Ramos (cell line): ENCODE results near the gene RAB40AL.
"Not testable (repeated sequence)": the region's sequence is repeated elsewhere in the genome, so short reads cannot be mapped to it uniquely, and the experiment has no call there.

Experiments used
- in situ Hi-C: fragments of 300-500 bp; cut with MboI; formaldehyde crosslinking; loops from one replicate; pipeline ENCODE4 v1.14.3; 2022; ENCODE audit warnings: low sequenced_read_pairs; ENCODE audit not compliant: unreplicated experiment

The RAB40AL gene, protein sequence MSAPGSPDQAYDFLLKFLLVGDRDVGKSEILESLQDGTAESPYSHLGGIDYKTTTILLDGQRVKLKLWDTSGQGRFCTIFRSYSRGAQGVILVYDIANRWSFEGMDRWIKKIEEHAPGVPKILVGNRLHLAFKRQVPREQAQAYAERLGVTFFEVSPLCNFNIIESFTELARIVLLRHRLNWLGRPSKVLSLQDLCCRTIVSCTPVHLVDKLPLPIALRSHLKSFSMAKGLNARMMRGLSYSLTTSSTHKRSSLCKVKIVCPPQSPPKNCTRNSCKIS

DNA sequence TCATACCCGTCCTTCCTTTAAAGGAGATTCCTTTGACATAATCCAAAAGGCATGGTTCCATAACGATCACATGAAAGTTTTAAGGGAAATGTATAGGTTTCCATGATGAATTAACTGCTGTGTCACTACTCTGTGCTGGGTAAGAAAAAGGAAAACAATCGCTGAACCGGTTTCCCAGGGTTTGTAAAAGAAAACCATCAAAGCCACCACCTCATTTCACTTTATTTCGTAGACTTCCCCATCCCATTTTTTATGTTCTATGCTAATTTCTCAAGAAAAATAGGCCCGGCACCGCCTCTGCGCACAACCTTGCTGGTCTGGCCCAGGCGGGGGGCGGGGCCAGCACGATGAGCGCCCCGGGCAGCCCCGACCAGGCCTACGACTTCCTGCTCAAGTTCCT is at the start of gene RAB40AL:
TSS of gene RAB40AL (plus strand) at position 301 of the 400 bp plus-strand sequence. CDS start at position 348, 47 bp downstream.
- in situ Hi-C loops: not testable (repeated sequence)

GRCh38 chrX:102887687-102888086 is 49.4 kb upstream of the RAB40AL start:
- in situ Hi-C loops: no loop called here

DNA sequence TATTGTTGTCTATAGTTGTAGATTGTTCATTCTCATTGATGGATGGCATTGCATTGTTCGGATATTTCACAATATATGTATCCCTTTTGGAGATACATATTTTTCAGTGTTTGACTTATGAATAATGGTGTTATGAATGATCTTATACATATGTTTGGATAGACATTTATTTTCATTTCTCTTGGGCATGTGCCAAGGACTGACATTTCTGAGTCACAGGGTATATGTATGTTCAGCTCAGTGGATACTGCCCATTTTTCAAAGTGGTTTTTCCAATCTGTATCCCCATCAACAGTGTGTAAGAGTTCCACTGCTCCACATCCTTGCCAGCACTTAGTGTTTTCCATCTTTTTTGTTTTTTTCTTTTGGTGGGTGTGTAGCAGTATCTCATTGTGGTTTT is 45.0 kb upstream of the RAB40AL start:
- in situ Hi-C loops: no loop called here

GRCh38 chrX:102899940-102900916 is 36.8 kb upstream of the RAB40AL start:
- in situ Hi-C loops: no loop called here

DNA sequence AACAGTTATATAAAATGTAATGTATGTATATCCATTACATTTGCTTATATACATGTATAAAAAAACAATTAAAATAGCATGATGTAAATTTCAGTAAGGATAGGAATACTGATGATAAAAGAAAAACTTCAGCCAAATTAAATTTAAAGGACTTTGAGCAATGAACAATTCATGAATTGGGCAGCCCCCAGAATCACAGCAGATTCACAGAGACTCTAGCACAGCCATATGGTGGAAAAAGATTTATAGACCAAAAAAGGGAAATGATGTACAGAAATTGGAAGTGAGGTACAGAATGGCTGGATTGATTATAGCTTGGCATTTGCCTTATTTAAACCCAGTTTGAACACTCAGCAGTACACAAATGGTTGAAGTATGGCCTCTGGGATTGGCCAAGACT is 34.7 kb upstream of the RAB40AL start:
- in situ Hi-C loops: no loop called here

- in situ Hi-C loops: no loop called here
These were observed 5.9 kb upstream of the RAB40AL start for GRCh38 chrX:102930990-102931756.

- in situ Hi-C loops: no loop called here
These were observed 2.4 kb upstream of the RAB40AL start for GRCh38 chrX:102934624-102935023.

DNA sequence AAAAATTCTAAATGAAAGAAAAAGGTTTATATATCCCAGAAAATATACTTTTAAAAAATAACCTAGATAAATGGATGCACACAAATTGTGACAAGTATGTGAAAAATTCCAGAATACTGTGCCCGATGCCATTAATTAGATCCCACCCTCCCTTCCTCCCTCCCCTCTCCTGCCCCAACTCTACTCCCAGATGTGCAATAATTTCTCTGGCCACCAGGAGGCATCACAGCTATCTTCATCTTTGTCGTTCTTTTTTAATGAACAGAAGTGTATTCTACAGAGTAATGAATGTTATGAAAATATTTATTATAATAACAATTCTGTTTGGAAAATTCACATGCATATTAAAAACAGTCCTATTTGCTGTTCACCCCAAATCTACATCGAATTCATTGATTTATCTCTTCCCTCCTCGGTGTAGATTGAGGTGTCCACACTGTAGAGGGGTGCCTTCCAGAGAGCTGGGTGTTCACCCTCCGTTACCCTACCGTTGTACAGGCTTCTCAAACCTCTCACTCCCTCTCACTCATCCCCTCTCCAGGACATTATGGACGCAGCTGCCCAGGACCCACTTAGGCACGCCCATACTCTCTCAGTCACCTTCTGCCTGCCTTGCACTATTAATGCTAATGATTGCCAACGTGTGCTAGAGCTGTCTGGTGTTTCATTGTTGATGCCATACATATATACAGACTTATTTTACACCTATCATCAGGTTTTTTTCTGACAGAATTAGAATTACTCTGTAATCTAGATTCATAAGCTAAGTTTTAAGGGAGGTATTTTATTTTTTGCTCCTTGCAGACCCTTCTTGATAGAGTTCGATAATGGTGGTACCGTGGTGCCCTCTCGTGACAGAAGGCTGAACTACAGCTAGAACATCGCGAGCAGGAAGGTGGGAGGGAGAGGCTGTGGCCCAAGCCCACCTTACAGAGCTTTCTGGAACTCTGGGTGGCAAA is 14.1 kb downstream of the RAB40AL start:
- in situ Hi-C loops: loop anchor here (25.0 kb wide), 1 partner anchor 211 kb away; no protein-coding TSS in a partner anchor

DNA sequence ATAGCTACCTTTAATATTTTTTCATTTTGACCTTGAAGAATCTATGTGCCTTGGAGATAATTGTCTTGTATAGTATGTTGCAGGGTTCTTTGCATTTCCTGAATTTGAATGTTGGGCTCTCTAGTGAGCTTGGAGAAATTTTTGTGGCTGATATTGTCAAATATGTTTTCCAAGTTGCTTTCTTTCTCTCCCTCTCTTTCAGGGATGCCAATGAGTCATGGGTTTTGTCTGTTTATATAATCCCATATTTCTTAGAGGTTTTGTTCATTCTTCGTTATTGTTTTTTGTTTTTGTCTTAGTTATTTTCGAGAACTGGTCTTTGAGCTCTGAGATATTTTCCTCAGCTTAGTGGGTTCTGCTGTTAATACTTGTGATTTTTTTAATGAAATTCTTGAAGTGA is 20.7 kb downstream of the RAB40AL start:
- in situ Hi-C loops: loop anchor here (25.0 kb wide), 1 partner anchor 205 kb away; no protein-coding TSS in a partner anchor

DNA sequence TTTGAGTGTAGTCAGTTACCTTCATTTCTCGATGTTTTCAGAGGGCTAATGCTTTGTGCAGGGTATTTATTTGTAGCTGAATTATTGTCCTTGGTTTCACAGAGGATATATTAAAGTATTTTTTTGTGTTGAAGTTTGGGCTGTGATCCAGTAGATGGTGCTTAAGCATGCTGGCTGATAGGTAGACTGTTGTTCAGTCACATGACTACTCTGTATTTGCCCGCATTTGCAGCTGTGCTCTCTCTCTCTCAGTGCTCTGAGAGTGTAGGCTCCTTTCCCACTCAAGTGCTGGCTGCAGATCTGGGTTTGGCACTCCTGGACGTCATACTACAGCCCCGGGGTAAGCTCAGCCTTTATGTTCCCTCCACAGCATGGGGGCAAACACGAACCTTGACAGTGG is 21.7 kb downstream of the RAB40AL start:
- in situ Hi-C loops: loop anchor here (25.0 kb wide), 1 partner anchor 204 kb away; no protein-coding TSS in a partner anchor

- in situ Hi-C loops: loop anchor here (25.0 kb wide), 1 partner anchor 203 kb away; no protein-coding TSS in a partner anchor
These were observed 22.4 kb downstream of the RAB40AL start for GRCh38 chrX:102959471-102959870.

DNA sequence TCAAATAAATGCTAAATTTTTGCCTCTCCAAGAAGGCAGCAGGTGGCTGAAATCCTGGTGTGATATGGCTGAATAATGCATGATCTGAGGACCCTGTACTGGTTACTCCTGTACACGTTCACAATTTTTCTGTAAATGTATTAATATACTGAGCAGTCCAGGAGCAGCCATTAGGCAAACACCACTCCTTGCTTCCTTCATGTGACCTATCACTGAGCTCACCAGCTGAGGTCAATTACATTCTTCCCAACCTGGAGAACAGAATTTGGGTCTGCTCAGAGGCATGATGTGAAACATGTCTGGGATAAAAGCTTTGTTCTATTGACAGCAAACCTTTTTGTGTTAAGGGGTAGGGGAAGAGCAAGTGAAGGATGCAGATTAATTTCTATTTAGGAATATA is 26.9 kb downstream of the RAB40AL start:
- in situ Hi-C loops: loop anchor here (25.0 kb wide), 1 partner anchor 198 kb away; no protein-coding TSS in a partner anchor

DNA sequence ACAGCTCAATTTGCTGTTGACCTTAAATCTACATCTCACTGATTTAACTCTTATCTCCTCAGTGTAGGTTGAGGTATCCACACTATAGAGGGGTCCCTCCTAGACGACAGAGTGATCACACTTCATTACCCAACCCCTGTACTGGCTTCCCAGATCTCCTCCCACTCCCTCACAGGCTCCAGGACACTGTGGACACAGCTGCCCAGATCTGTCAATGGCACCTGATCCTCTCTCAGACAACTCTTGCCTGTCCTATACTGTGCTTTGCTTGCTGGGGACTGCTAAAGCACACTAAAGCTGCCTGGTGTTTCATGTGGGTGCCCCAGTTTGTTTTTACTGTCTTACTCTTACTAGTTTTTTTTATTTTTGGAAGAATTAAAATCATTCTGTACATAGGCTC is 27.9 kb downstream of the RAB40AL start:
- in situ Hi-C loops: loop anchor here (25.0 kb wide), 1 partner anchor 197 kb away; no protein-coding TSS in a partner anchor

GRCh38 chrX:102966701-102967100 is 29.6 kb downstream of the RAB40AL start:
- in situ Hi-C loops: loop anchor here (25.0 kb wide), 1 partner anchor 196 kb away; no protein-coding TSS in a partner anchor

GRCh38 chrX:102968216-102968615 is 31.1 kb downstream of the RAB40AL start:
- in situ Hi-C loops: loop anchor here (25.0 kb wide), 1 partner anchor 194 kb away; no protein-coding TSS in a partner anchor

DNA sequence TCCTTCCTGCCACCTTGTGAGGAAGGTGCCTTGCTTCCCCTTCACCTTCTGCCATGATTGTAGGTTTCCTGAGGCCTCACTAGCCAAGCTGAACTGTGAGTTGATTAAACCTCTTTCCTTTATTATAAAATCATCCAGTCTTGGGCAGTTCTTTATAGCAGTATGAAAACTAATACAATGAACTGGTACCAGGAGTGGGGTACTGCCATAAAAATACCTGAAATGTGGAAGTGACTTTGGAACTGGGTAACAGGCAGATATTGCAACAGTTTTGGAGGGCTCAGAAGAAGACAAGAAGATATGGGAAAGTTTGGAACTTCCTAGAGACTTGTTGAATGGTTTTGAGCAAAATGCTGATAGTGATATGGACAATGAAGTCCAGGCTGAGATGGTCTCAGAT is 34.5 kb downstream of the RAB40AL start:
- in situ Hi-C loops: loop anchor here (25.0 kb wide), 1 partner anchor 191 kb away; no protein-coding TSS in a partner anchor

GRCh38 chrX:102975016-102975415 is 37.9 kb downstream of the RAB40AL start:
- in situ Hi-C loops: no loop called here

GRCh38 chrX:102976286-102976685 is 39.2 kb downstream of the RAB40AL start:
- in situ Hi-C loops: no loop called here
